Neural crest cell (in vitro differentiated cells): ENCODE data around the gene ADGRF5. TPM values are rescaled to one million over a fixed set of nuclear protein-coding genes. Genes with fewer than 3 reads are reported as not detected.

Experiments
- DNase-seq: peaks from one replicate; pipeline ENCODE4 v3.0.0; 2021; ENCODE audit warnings: low read depth, mixed read lengths, low spot score
- H3K27ac Mint-ChIP-seq: one replicate; pipeline ENCODE4 v1.8.0; 2021; ENCODE audit warnings: mild to moderate bottlenecking, mixed read lengths; ENCODE audit not compliant: unreplicated experiment
- H3K27me3 Mint-ChIP-seq: 2 replicates; pipeline ENCODE4 v1.8.0; 2021; ENCODE audit warnings: low read depth, mild to moderate bottlenecking, mixed read lengths
- H3K36me3 Mint-ChIP-seq: 2 replicates; pipeline ENCODE4 v1.8.0; 2021; ENCODE audit warnings: low read depth, mild to moderate bottlenecking, mixed read lengths
- H3K4me1 Mint-ChIP-seq: 2 replicates; pipeline ENCODE4 v1.8.0; 2021; ENCODE audit warnings: mixed read lengths
- H3K4me3 Mint-ChIP-seq: one replicate; pipeline ENCODE4 v1.8.0; 2021; ENCODE audit warnings: mild to moderate bottlenecking, mixed read lengths
- H3K9me3 Mint-ChIP-seq: 2 replicates; pipeline ENCODE4 v1.8.0; 2021; ENCODE audit warnings: mixed read lengths
- long read RNA-seq: library from polyadenylated mRNA; unstranded; transcript quantifications from one replicate; pipeline ENCODE4 v2.0.0, GENCODE V29; 2020
- total RNA-seq: library from RNA; stranded (reverse); gene quantifications from 2 replicates; pipeline ENCODE4 v1.2.1, GENCODE V29; 2021
- TF ChIP-seq, protein P1 (sequence below): fragments of 200-600 bp; sonication (generic); conservative IDR thresholded peaks from 2 replicates; pipeline ENCODE4 v1.5.0; 2021; ENCODE audit warnings: antibody characterized with exemption, mild to moderate bottlenecking

The ADGRF5 gene, protein sequence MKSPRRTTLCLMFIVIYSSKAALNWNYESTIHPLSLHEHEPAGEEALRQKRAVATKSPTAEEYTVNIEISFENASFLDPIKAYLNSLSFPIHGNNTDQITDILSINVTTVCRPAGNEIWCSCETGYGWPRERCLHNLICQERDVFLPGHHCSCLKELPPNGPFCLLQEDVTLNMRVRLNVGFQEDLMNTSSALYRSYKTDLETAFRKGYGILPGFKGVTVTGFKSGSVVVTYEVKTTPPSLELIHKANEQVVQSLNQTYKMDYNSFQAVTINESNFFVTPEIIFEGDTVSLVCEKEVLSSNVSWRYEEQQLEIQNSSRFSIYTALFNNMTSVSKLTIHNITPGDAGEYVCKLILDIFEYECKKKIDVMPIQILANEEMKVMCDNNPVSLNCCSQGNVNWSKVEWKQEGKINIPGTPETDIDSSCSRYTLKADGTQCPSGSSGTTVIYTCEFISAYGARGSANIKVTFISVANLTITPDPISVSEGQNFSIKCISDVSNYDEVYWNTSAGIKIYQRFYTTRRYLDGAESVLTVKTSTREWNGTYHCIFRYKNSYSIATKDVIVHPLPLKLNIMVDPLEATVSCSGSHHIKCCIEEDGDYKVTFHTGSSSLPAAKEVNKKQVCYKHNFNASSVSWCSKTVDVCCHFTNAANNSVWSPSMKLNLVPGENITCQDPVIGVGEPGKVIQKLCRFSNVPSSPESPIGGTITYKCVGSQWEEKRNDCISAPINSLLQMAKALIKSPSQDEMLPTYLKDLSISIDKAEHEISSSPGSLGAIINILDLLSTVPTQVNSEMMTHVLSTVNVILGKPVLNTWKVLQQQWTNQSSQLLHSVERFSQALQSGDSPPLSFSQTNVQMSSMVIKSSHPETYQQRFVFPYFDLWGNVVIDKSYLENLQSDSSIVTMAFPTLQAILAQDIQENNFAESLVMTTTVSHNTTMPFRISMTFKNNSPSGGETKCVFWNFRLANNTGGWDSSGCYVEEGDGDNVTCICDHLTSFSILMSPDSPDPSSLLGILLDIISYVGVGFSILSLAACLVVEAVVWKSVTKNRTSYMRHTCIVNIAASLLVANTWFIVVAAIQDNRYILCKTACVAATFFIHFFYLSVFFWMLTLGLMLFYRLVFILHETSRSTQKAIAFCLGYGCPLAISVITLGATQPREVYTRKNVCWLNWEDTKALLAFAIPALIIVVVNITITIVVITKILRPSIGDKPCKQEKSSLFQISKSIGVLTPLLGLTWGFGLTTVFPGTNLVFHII (N-terminal part only)
- total RNA-seq = 0.16 TPM in 1 of 2 replicates, not detected in the other
- long read RNA-seq = 0 reads

- H3K4me1 Mint-ChIP-seq = no peaks in the 10 kb centered on the region
- TF ChIP-seq, protein P1, sequence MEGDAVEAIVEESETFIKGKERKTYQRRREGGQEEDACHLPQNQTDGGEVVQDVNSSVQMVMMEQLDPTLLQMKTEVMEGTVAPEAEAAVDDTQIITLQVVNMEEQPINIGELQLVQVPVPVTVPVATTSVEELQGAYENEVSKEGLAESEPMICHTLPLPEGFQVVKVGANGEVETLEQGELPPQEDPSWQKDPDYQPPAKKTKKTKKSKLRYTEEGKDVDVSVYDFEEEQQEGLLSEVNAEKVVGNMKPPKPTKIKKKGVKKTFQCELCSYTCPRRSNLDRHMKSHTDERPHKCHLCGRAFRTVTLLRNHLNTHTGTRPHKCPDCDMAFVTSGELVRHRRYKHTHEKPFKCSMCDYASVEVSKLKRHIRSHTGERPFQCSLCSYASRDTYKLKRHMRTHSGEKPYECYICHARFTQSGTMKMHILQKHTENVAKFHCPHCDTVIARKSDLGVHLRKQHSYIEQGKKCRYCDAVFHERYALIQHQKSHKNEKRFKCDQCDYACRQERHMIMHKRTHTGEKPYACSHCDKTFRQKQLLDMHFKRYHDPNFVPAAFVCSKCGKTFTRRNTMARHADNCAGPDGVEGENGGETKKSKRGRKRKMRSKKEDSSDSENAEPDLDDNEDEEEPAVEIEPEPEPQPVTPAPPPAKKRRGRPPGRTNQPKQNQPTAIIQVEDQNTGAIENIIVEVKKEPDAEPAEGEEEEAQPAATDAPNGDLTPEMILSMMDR = no peak
- H3K9me3 Mint-ChIP-seq = peaks cover 3% of the 10 kb centered on the region
- no peak for DNase-seq
- H3K4me3 Mint-ChIP-seq = no peak within 1 kb of the TSS
- H3K27me3 Mint-ChIP-seq = peaks cover 3% of the 10 kb centered on the region
- no peaks in the 10 kb centered on the region for H3K36me3 Mint-ChIP-seq
- no peak within 1 kb of the TSS for H3K27ac Mint-ChIP-seq
Observed at GRCh38 chr6:46921731-46922130, at the start of gene ADGRF5. TSS of gene ADGRF5 (minus strand) at chr6:46921938. CDS start at chr6:46906762, 15,176 bp downstream.

- Mint-ChIP-seq H3K27me3 (no peaks in the 10 kb centered on the region), H3K9me3 (no peaks in the 10 kb centered on the region)
Observed at GRCh38 chr6:46969206-46969605, 47.5 kb upstream of the ADGRF5 start.

DNA sequence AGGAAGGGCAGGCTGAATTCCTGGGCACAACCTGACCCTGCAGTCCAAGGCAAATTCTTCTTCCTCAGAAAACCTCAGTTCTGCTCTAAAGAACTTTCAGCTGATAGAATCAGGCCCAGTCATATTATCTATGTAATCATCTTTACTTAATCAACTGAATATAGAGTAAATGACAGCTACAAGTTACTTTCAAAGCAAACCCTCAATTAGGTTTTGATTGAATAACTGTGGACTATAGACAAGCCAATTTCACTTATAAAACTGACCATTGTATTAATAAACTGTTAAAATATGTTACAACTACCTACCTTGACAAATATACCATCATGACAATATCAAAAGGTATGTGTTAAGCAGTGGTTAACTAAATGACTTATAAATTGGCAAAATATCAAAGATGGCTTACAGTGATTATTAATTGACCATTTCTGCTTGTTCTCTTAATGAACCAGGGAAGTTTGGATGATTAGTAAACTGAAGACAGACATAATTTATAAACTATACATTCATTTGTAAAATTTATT lies 46.1 kb upstream of the ADGRF5 start:
- TF ChIP-seq, protein P1 = no peak
- H3K4me3 Mint-ChIP-seq = no peak overlapping the region

More at GRCh38 chr6:46969206-46969605, 47.5 kb upstream of the ADGRF5 start:
- H3K4me1 Mint-ChIP-seq = no peaks in the 10 kb centered on the region
- no peaks in the 10 kb centered on the region for H3K36me3 Mint-ChIP-seq
- no peak overlapping the region for H3K27ac Mint-ChIP-seq
- TF ChIP-seq, protein P1 = no peak
- no peak for DNase-seq
- no peak overlapping the region for H3K4me3 Mint-ChIP-seq

GRCh38 chr6:46964716-46965519 lies 43.2 kb upstream of the ADGRF5 start:
- Mint-ChIP-seq H3K4me1 (no peaks in the 10 kb centered on the region), H3K9me3 (no peaks in the 10 kb centered on the region), H3K36me3 (no peaks in the 10 kb centered on the region), H3K4me3 (no peak overlapping the region), H3K27me3 (no peaks in the 10 kb centered on the region), H3K27ac (no peak overlapping the region)
- TF ChIP-seq, protein P1 = no peak
- no peak for DNase-seq

More for the DNA sequence above, 46.1 kb upstream of the ADGRF5 start:
- Mint-ChIP-seq H3K9me3 (no peaks in the 10 kb centered on the region), H3K27me3 (no peaks in the 10 kb centered on the region), H3K4me1 (no peaks in the 10 kb centered on the region), H3K36me3 (no peaks in the 10 kb centered on the region), H3K27ac (no peak overlapping the region)
- no peak for DNase-seq
